GM21526 (cell line): ENCODE data around the gene SKIC2.
A peak's percentile ranks its signal among the peaks of the same experiment; 100 is the strongest.
"Not testable (repeated sequence)": the region's sequence is repeated elsewhere in the genome, so short reads cannot be mapped to it uniquely, and the experiment has no call there.

Experiments
- ATAC-seq: cut with Tn5 transposase; IDR thresholded peaks from one replicate; pipeline ENCODE4 v1.9.1; 2021; ENCODE audit warnings: moderate library complexity; ENCODE audit not compliant: unreplicated experiment, low FRiP score

The SKIC2 gene

GRCh38 chr6:31958741-31959739 is at the start of gene SKIC2, which contains the start of gene NELFE:
Gene SKIC2 (plus strand): TSS chr6:31959175. CDS start chr6:31959193, 18 bp downstream.
Gene NELFE (minus strand): TSS chr6:31958971. CDS start chr6:31958446, 525 bp downstream.
- ATAC-seq, result peak; percentile 82

- not testable (repeated sequence) for ATAC-seq
These were observed 49.7 kb upstream of the SKIC2 start for GRCh38 chr6:31909298-31909697.

GRCh38 chr6:31911826-31912585 is 47.0 kb upstream of the SKIC2 start:
- ATAC-seq, result no peak

GRCh38 chr6:31915351-31915750 is 43.6 kb upstream of the SKIC2 start:
- no peak for ATAC-seq

- ATAC-seq, result no peak
These were observed 43.2 kb upstream of the SKIC2 start for GRCh38 chr6:31915756-31916155.

GRCh38 chr6:31918069-31918720 is 40.8 kb upstream of the SKIC2 start:
- no peak for ATAC-seq

- ATAC-seq, result no peak
These were observed 39.2 kb upstream of the SKIC2 start for GRCh38 chr6:31919624-31920303.

GRCh38 chr6:31920811-31921210 is 38.2 kb upstream of the SKIC2 start:
- no peak for ATAC-seq

- no peak for ATAC-seq
These were observed 36.0 kb upstream of the SKIC2 start for GRCh38 chr6:31922942-31923341.

- ATAC-seq, result no peak
These were observed 31.6 kb upstream of the SKIC2 start, which contains the start of gene C2 for GRCh38 chr6:31927242-31927862. Gene C2 (plus strand): TSS chr6:31927717. CDS start chr6:31927753, 36 bp downstream.

GRCh38 chr6:31927863-31928671 is 30.9 kb upstream of the SKIC2 start:
- ATAC-seq, result no peak

- no peak for ATAC-seq
These were observed 30.4 kb upstream of the SKIC2 start for GRCh38 chr6:31928672-31928939.

- no peak for ATAC-seq
These were observed 28.0 kb upstream of the SKIC2 start for GRCh38 chr6:31930962-31931361.

- ATAC-seq, result not testable (repeated sequence)
These were observed 26.8 kb upstream of the SKIC2 start for GRCh38 chr6:31932137-31932536.

GRCh38 chr6:31933537-31933936 is 25.4 kb upstream of the SKIC2 start:
- no peak for ATAC-seq

- ATAC-seq, result no peak
These were observed 24.0 kb upstream of the SKIC2 start for GRCh38 chr6:31935021-31935420.

- ATAC-seq, result no peak
These were observed 23.2 kb upstream of the SKIC2 start for GRCh38 chr6:31935823-31936222.

GRCh38 chr6:31940256-31940664 is 18.7 kb upstream of the SKIC2 start:
- no peak for ATAC-seq

- no peak for ATAC-seq
These were observed 15.2 kb upstream of the SKIC2 start for GRCh38 chr6:31943742-31944141.
